ENCODE measurements around the gene RBMS1.

RBMS1 gene

DNA sequence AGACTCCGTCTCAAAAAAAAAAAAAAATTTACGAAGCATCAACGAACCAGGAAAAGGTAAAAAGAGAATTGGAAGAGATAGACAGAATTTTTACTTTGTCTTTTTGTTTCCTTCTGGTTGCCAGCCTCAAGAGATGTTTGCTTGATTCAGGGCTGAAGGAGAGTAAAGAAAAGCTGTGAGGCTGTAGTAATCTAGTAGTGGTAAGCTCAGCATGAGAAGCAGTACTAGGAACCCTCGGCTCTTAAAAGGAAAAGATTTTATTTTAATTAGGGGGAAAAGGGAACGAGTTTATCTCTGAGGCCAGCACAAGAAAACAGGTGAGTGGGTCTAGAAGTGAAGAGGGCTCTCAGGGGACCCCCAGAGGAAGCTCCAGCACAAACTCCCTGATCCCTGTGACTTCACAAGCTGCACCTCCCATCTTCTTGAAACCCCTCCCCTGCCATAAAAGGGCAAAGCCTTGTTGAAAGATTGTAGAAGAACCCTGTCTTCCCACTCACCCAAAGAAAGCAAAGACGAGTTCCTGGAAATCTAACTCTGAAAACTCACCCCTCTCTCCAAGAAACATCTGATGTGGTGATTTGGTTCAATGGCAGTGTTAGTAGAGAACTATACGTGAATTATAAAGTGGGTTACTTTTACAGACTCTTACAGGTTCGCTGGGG lies 8.6 kb downstream of the RBMS1 start:
- no peak overlapping the region for H3K4me3 ChIP-seq (replicated peaks; ENCODE audit: low read depth, low read length)
- no peak for TF ChIP-seq CTCF (IDR thresholded peaks at IDR 0.05; ENCODE audit: low read depth, low read length, missing control alignments)
- no peak for DNase-seq (ENCODE audit: extremely low read depth, low read depth)

- no peak for DNase-seq (ENCODE audit: extremely low read depth, low read depth)
- H3K4me3 ChIP-seq (replicated peaks; ENCODE audit: low read depth, low read length) = no peak overlapping the region
- no peak for TF ChIP-seq CTCF (IDR thresholded peaks at IDR 0.05; ENCODE audit: low read depth, low read length, missing control alignments)
Observed at GRCh38 chr2:160482673-160483072, 10.9 kb downstream of the RBMS1 start.

GRCh38 chr2:160479269-160479668 lies 14.3 kb downstream of the RBMS1 start:
- no peak overlapping the region for H3K4me3 ChIP-seq (replicated peaks; ENCODE audit: low read depth, low read length)
- no peak for DNase-seq (ENCODE audit: extremely low read depth, low read depth)
- TF ChIP-seq CTCF (IDR thresholded peaks at IDR 0.05; ENCODE audit: low read depth, low read length, missing control alignments) = no peak

GRCh38 chr2:160478660-160479059 lies 14.9 kb downstream of the RBMS1 start:
- no peak overlapping the region for H3K4me3 ChIP-seq (replicated peaks; ENCODE audit: low read depth, low read length)
- DNase-seq (ENCODE audit: extremely low read depth, low read depth) = no peak
- no peak for TF ChIP-seq CTCF (IDR thresholded peaks at IDR 0.05; ENCODE audit: low read depth, low read length, missing control alignments)

- DNase-seq (ENCODE audit: extremely low read depth, low read depth) = no peak
- no peak overlapping the region for H3K4me3 ChIP-seq (replicated peaks; ENCODE audit: low read depth, low read length)
- TF ChIP-seq CTCF (IDR thresholded peaks at IDR 0.05; ENCODE audit: low read depth, low read length, missing control alignments) = no peak
Observed at GRCh38 chr2:160477032-160477431, 16.6 kb downstream of the RBMS1 start.

DNA sequence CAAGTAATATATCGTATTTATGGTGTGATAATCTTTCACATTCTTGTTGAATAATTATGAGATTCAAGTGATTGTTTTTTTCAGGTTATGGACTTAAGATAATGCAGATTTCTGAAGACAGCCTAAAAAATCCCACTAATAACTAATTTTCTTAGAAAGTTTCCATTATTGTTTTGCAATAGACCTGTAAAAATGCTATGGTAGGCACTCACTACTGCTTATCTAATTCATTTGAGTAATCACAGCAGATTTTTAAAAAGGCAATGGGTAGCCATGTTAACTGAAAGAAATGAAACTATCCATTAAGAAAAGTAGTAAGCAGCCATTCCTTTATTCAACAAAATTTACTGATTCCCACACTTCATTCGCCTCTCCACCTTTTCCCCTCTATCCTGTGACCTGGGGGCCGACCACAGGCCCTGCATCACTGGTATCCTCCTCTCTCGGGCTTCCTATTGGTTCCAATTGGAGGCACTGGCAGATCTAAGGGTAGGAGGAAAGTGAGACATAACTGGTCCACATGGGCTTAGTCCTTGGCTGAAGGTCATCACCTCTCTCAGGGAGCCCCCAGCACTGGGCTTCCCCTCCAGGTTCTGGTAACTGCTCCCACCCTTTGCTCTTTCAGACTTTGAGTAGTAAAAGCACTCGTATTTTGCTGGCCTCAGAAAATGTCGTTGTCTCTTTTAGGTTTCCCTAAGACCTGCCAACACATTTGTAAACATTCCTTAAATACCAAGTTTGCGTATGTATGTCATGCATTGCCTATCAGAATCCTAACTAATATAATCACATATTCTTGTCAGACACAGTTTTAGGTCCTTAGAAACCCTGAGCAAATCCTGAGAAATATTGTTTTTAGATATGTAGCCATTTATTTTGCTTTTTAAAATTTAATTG lies 18.5 kb downstream of the RBMS1 start:
- no peak for TF ChIP-seq CTCF (IDR thresholded peaks at IDR 0.05; ENCODE audit: low read depth, low read length, missing control alignments)
- no peak for DNase-seq (ENCODE audit: extremely low read depth, low read depth)
- H3K4me3 ChIP-seq (replicated peaks; ENCODE audit: low read depth, low read length) = no peak overlapping the region

Data from HFF-Myc (cell line).